Prostate gland (tissue), 2 donors: ENCODE data around the gene ATP5PD.

Experiments
- POLR2A ChIP-seq: fragments of 450-650 bp; IDR thresholded peaks from one replicate; pipeline ENCODE4 v1.6.1; 2016; ENCODE audit warnings: antibody characterized with exemption, mild to moderate bottlenecking
- POLR2AphosphoS5 ChIP-seq: sonication (generic); formaldehyde crosslinking; IDR thresholded peaks from one replicate; pipeline ENCODE4 v1.6.1; 2017; ENCODE audit warnings: antibody characterized with exemption
- TF ChIP-seq, protein P1 (sequence below), 4 experiments: fragments of 200-600 bp in 2 of 4; fragments of 450-650 bp in 2 of 4; sonication (generic) in 2 of 4; IDR thresholded peaks; 1 replicate in 3 of 4; 2 replicates in 1 of 4; pipeline ENCODE4 v1.5.1; 2016 to 2019; ENCODE audit warnings: antibody characterized with exemption in 4 of 4, mild to moderate bottlenecking in 2 of 4, moderate library complexity in 2 of 4

DNA sequence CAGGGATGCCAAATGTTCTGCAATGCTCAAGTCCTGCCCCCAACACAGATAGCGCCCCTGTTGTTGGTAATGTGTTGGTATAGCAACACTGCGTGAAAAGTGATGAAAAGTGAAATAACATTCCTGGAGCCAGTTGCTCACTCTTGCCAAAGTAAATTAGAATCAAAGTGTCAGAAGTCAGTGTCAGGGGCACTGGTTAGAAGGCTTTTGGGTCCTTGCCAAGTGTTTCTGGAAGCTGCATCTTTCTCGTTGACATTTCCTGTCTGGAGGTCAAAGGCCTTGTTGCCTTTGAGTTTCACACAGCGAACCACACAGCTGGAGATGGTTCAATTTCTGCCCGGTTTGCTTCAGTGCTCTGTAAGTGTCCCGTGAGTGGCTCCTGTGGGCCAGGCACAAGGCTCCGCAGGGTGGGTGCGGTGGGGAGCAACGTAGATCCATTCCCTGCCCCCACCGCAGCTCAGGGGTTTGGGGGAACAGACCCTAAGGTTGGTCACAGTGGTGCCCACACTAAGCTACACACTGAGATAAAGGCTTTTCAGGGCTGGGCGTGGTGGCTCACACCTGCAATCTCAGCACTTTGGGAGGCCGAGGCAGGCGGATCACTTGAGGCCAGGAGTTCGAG is 37.4 kb upstream of the ATP5PD start:
- TF ChIP-seq, protein P1, sequence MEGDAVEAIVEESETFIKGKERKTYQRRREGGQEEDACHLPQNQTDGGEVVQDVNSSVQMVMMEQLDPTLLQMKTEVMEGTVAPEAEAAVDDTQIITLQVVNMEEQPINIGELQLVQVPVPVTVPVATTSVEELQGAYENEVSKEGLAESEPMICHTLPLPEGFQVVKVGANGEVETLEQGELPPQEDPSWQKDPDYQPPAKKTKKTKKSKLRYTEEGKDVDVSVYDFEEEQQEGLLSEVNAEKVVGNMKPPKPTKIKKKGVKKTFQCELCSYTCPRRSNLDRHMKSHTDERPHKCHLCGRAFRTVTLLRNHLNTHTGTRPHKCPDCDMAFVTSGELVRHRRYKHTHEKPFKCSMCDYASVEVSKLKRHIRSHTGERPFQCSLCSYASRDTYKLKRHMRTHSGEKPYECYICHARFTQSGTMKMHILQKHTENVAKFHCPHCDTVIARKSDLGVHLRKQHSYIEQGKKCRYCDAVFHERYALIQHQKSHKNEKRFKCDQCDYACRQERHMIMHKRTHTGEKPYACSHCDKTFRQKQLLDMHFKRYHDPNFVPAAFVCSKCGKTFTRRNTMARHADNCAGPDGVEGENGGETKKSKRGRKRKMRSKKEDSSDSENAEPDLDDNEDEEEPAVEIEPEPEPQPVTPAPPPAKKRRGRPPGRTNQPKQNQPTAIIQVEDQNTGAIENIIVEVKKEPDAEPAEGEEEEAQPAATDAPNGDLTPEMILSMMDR (IDR thresholded peaks at IDR 0.05), result no peak
- TF ChIP-seq POLR2A, result no peak
- TF ChIP-seq POLR2AphosphoS5, result no peak
